Transverse colon (tissue), 3 donors: Measurements from ENCODE around the gene SPATA31D4.
"Not testable (repeated sequence)": the region's sequence is repeated elsewhere in the genome, so short reads cannot be mapped to it uniquely, and the experiment has no call there.

Experiments used
- EP300 ChIP-seq: sonication (generic); formaldehyde crosslinking; IDR thresholded peaks from one replicate; pipeline ENCODE4 v1.6.1; 2017; ENCODE audit warnings: antibody characterized with exemption, low read depth
- TF ChIP-seq, protein P1 (sequence below), 5 experiments: fragments of 200-600 bp in 3 of 5; fragments of 450-650 bp in 2 of 5; sonication (generic) in 3 of 5; IDR thresholded peaks; 1 replicate in 2 of 5; 2 replicates in 3 of 5; pipeline ENCODE4 v1.5.1; 2016 to 2017; ENCODE audit warnings: antibody characterized with exemption in 5 of 5, inconsistent platforms in 3 of 5, mild to moderate bottlenecking in 2 of 5, moderate library complexity in 1 of 5

GRCh38 chr9:81933547-81933946 lies 5.3 kb downstream of the SPATA31D4 start:
- TF ChIP-seq, protein P1, sequence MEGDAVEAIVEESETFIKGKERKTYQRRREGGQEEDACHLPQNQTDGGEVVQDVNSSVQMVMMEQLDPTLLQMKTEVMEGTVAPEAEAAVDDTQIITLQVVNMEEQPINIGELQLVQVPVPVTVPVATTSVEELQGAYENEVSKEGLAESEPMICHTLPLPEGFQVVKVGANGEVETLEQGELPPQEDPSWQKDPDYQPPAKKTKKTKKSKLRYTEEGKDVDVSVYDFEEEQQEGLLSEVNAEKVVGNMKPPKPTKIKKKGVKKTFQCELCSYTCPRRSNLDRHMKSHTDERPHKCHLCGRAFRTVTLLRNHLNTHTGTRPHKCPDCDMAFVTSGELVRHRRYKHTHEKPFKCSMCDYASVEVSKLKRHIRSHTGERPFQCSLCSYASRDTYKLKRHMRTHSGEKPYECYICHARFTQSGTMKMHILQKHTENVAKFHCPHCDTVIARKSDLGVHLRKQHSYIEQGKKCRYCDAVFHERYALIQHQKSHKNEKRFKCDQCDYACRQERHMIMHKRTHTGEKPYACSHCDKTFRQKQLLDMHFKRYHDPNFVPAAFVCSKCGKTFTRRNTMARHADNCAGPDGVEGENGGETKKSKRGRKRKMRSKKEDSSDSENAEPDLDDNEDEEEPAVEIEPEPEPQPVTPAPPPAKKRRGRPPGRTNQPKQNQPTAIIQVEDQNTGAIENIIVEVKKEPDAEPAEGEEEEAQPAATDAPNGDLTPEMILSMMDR (IDR thresholded peaks at IDR 0.05), result not testable (repeated sequence)
- TF ChIP-seq EP300, result not testable (repeated sequence)
